Stomach (tissue), 4 donors: ENCODE results near the gene KEAP1.

Source experiments
- EP300 ChIP-seq: sonication (generic); formaldehyde crosslinking; IDR thresholded peaks from one replicate; pipeline ENCODE4 v1.6.1; 2017; ENCODE audit warnings: antibody characterized with exemption
- POLR2A ChIP-seq, 4 donors: fragments of 450-650 bp; IDR thresholded peaks; one replicate each; pipeline ENCODE4 v1.6.1; 2016; ENCODE audit warnings: antibody characterized with exemption in 4 of 4, control low read depth in 2 of 4, mild to moderate bottlenecking in 1 of 4, moderate library complexity in 1 of 4
- POLR2AphosphoS5 ChIP-seq, 3 donors: sonication (generic); formaldehyde crosslinking; IDR thresholded peaks; one replicate each; pipeline ENCODE4 v1.6.1; 2016; ENCODE audit warnings: antibody characterized with exemption in 3 of 3
- TF ChIP-seq, protein P1 (sequence below), 7 experiments: fragments of 450-650 bp in 4 of 7; fragments of 200-600 bp in 3 of 7; sonication (generic) in 3 of 7; IDR thresholded peaks; one replicate each; pipeline ENCODE4 v1.5.1; 2016 to 2019; ENCODE audit warnings: antibody characterized with exemption in 7 of 7, control low read depth in 2 of 7, mild to moderate bottlenecking in 1 of 7

DNA sequence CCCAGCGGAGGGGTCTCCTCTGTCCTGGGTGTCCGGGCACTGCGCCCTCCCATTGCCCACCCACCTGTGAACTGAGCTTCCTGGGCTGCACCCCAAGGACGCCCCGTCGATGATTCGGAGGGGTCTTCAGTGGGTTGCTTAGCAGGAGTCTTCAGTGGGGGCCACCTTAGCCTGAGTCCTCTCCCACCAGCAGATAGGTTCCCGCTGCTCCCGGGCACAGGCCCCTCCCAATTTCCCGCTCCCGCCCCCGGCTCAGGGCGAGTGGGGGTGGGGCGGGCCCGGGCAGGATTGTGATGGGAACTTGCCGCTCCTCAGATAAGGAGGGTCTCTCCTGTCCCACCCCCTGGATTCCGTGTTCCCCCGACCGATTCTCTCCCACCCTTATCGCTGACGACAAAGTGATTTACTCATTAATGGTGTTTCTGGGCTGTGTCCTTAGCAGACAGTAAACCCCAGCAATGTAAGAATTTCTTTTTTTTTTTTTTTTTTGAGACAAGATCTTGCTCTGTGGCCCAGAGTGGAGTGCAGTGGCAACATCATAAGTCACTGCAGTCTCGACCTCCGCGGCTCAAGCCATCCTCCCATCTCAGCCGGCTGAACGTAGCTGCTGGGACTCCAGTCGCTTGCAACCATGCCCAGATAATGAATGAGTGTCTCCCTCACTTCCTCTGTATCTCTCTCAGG, 14.7 kb upstream of the KEAP1 start:
- TF ChIP-seq, protein P1, sequence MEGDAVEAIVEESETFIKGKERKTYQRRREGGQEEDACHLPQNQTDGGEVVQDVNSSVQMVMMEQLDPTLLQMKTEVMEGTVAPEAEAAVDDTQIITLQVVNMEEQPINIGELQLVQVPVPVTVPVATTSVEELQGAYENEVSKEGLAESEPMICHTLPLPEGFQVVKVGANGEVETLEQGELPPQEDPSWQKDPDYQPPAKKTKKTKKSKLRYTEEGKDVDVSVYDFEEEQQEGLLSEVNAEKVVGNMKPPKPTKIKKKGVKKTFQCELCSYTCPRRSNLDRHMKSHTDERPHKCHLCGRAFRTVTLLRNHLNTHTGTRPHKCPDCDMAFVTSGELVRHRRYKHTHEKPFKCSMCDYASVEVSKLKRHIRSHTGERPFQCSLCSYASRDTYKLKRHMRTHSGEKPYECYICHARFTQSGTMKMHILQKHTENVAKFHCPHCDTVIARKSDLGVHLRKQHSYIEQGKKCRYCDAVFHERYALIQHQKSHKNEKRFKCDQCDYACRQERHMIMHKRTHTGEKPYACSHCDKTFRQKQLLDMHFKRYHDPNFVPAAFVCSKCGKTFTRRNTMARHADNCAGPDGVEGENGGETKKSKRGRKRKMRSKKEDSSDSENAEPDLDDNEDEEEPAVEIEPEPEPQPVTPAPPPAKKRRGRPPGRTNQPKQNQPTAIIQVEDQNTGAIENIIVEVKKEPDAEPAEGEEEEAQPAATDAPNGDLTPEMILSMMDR (IDR thresholded peaks at IDR 0.05) = no peak
- TF ChIP-seq POLR2A (IDR thresholded peaks at IDR 0.05) = no peak
- no peak for TF ChIP-seq EP300
- no peak for TF ChIP-seq POLR2AphosphoS5 (IDR thresholded peaks at IDR 0.05)
